Stomach (tissue), 4 donors: ENCODE data around the gene RECQL5.

Experiments used
- EP300 ChIP-seq: sonication (generic); formaldehyde crosslinking; IDR thresholded peaks from one replicate; pipeline ENCODE4 v1.6.1; 2017; ENCODE audit warnings: antibody characterized with exemption
- POLR2A ChIP-seq, 4 donors: fragments of 450-650 bp; IDR thresholded peaks; one replicate each; pipeline ENCODE4 v1.6.1; 2016; ENCODE audit warnings: antibody characterized with exemption in 4 of 4, control low read depth in 2 of 4, mild to moderate bottlenecking in 1 of 4, moderate library complexity in 1 of 4
- POLR2AphosphoS5 ChIP-seq, 3 donors: sonication (generic); formaldehyde crosslinking; IDR thresholded peaks; one replicate each; pipeline ENCODE4 v1.6.1; 2016; ENCODE audit warnings: antibody characterized with exemption in 3 of 3

- TF ChIP-seq POLR2AphosphoS5 (IDR thresholded peaks at IDR 0.05) (no peak), EP300 (no peak), POLR2A (IDR thresholded peaks at IDR 0.05) (no peak)
These were observed 34.5 kb downstream of the RECQL5 start for GRCh38 chr17:75632428-75632827.
